ENCODE measurements around the gene NYAP2.

NYAP2 gene

DNA sequence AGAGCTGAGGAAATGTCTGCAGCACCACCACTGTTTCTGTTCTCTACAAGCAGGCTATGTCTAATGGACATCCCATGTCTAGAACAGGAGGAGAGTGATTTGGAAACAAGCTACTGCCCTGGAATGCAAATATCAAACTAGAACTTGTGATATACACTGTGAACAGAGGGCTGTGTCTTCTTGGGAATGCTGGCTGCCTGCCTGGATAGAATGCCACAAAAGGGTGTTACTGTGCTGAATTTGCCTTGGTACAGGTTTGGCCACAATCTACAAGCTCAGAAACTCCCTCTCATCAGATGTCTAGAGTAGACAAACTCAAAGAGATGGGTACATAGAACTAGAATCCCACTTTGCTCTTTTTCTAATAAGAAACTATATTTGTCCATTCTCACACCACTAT, 170.5 kb downstream of the NYAP2 start:
- no peak for DNase-seq

GRCh38 chr2:225573603-225574002, 174.1 kb downstream of the NYAP2 start:
- no peak for DNase-seq

DNA sequence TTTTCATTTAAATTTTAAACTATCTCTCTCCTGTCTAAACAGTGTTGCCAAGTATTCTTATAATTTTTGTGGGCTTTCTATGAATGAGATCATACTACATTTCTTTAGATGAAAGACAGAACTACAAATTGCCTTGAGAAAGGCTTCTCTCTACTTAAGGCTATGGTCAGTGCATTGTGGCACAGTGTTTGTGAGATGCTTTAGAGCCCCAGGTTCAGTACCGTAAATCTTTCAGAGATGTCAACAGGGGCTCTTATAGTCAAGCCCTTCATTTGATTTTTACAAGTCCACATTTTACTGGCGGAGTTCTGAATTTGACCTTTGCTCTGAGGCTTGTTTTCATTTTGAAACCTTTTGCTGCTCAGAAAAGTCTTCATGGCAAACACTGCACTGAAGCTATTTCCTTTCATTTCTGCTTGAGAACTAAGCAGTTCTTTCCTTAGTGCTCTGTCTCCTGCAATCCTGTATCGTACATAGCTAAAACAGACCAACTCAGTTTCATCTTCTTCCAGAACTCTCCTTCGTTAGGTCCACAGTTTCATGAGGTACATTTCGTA, 175.2 kb downstream of the NYAP2 start:
- no peak for DNase-seq

DNA sequence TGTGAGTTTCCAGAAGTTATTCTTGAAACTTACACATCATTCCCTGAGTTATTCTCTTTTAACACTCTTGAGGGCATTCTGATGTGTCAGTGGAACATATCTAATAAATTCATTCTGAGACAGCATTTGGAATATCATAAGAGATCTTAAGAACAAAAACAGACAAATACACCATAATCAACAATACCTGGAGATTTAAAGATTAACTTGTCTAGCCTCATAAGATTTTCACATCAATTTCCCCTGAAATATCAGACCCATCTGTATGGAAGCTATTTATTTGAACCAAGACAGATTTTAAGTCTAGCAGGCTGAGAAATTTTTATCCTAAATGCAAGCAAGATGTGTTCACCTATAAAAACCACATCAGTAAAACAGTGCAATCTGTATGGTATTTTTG, 181.6 kb downstream of the NYAP2 start:
- no peak for DNase-seq

DNA sequence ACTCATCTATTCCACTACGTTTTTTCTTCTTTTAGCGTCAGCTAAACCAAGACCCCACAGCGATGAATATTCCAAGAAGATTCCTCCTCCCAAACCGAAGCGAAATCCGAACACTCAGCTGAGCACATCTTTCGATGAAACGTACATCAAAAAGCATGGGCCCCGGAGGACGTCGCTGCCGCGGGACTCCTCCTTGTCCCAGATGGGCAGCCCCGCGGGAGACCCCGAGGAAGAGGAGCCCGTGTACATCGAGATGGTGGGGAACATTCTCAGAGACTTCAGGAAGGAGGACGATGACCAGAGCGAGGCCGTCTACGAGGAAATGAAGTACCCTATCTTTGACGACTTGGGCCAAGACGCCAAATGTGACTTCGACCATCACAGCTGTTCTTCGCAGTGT, 182.4 kb downstream of the NYAP2 start:
- no peak for DNase-seq

- DNase-seq: no peak
These were observed 183.0 kb downstream of the NYAP2 start for GRCh38 chr2:225582355-225583116.

DNA sequence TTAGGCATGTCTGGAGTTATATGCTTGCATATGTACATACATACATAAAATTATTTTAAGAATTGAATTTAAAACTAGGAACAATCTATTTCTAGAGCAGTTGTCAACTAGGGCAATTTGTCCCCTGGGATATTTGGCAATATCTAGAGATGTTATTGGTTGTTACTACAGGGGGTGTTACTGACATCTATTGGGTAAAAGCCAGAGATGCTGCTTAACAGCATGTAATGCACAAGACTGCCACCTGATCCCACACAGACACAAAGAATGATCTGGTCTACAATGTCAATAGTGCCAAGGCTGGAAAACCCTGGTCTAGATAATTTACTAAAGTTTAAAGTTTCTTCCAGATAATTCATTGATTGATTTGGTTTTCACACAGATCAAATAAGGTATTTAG, 185.3 kb downstream of the NYAP2 start:
- no peak for DNase-seq

DNA sequence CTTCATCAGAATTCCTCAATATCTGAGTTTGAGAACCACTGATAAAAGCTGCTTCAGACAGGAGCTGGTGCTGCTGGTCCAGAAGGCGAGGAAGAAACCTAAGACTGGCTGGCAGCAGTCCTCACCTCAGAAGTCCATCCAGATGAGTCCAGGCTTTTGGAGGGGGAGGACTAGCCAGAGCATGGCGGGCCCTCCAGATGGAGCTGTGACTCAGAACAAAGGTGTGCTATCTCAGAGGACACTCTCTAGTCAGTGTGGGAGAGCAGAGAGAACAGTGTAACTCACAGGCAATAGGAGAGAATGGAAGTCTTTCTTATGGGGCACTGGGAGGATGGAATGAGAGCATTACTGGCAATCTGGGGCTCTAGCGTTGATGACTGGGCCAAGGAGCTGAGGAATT, 191.4 kb downstream of the NYAP2 start:
- no peak for DNase-seq

DNA sequence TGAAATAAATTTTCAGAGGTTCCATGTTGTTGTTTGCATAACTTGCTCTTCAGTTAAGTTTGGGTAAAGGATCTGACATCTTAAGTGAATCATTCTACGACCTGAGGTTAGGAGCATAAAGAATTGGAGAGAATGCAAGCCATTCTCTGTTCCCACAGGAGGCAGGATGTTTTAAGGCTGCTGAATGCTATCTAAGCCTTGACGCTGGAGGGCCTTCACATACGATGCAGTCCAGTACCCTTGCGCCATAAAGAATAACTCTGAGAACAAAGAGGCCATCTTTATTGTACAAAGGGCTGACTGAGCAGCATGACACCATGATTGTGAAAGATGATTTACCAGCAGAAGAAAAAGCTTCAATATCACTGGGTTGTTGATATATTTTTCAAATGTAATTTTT, 198.4 kb downstream of the NYAP2 start:
- DNase-seq: no peak

DNA sequence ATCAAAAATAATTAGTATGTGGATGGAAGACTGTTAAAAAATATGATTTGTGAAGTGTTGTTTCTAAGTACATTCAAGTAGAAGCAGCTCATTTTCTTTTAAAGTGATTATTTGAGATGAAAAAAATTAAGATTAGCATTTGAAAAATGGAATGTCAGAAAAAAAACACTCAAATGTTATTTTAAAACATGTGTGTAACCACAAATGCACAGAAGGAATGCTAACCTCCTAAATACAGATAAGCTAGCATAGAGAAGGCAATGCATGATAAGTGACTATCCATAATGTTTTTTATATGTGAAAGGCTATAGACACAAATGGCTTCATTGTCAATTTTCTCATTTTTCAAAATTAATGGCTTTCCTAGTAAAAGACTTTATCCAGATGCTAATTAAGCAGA, 198.9 kb downstream of the NYAP2 start:
- no peak for DNase-seq

DNA sequence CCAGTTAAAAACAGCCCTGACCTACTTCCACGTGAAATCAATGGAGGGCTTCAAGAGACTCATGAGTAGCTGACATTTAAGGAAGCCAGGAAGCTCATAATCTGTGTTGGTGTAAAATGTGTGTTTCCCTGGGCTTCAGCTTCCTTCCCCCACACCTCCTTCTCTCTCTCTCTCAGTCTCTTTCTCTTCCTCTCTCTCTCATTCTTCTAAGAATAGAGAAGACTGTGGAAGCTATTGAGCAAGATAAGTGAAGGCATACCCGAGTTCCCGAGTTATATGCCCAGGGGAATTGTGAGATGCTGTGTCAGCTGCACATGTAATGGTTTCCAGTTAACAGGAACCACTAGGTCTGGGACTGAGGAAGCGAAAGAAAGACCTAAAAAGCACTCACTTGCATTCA, 199.4 kb downstream of the NYAP2 start:
- DNase-seq: no peak

GRCh38 chr2:225599856-225600255, 200.3 kb downstream of the NYAP2 start:
- no peak for DNase-seq

GRCh38 chr2:225600444-225600843, 200.9 kb downstream of the NYAP2 start:
- no peak for DNase-seq

GRCh38 chr2:225600865-225601264, 201.4 kb downstream of the NYAP2 start:
- no peak for DNase-seq

- DNase-seq: no peak
These were observed 202.7 kb downstream of the NYAP2 start for GRCh38 chr2:225602205-225602604.

- DNase-seq: no peak
These were observed 208.6 kb downstream of the NYAP2 start for GRCh38 chr2:225608136-225608535.

DNA sequence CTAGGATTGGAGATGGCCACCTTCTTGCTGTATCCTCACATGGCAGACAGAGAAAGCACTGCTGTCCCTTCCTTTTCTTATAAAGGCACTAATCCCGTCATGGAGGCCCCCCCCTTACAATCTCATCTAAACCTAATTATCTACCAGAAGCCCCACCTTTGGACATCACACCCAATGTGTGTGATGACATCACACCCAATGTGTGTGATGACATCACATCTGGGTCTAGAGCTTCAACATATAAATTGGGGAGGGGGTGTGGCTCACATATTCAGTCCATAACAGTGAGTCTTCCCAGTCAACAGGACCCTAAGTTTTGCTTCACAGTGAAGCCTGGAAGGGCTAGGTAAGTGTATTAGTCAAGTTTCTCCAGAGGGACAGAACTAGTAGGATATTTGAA, 213.1 kb downstream of the NYAP2 start:
- no peak for DNase-seq

DNA sequence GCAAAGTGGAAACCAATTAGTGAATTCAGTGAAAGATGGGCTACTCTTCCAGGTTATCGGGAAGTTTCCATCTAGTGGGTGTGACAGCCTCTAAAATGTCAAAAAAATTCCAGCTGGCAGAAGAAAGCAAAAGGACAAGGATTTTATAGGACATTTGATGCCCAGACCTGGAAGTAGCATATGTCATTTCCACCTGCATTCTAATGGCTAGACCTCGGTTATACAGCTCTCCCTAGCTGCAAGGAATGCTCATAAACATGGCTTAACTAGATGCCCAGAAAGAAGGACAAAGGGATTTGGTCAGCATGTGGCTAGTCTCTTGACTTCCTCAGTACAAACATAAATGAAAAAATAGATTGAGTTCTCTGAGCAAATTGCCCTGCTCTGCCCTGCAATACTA, 215.4 kb downstream of the NYAP2 start:
- no peak for DNase-seq

DNA sequence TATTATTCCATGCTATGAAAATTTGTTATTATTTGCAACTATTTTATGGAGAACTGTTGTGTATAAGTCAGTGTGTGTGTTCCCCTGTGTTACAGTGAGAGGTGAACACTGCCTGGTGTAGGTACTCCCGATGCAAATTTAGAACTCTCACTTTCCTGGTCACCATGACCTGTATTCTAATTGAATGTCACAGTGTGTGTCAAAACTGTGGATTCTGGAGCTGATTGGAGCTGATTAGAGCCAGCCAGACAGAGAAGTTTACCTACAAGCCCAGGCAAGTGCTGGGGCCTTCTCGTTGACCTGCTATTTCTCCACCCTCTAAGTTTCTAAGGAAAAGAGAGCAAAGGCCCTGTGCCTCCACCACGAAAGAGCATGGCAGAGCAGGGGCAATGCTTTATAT, 216.0 kb downstream of the NYAP2 start:
- DNase-seq: no peak

DNA sequence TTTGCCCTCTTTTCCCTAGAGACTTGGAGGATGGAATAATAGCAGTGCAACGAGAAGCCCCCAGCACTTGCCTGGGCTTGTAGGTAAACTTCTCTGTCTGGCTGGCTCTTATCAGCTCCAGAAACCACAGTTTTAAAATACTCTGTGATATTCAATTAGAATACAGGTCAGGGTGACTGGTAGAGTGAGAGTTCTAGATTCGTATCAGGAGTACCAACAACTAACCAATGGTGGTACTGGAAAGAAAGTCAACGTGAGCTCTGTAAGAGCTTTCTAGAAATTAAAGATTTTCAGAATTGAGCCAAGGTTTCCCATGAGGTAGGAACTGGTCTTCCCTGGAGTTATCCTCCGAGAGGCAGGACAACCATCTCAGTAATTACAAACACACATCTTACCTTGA, 216.9 kb downstream of the NYAP2 start:
- no peak for DNase-seq

- no peak for DNase-seq
These were observed 217.3 kb downstream of the NYAP2 start for GRCh38 chr2:225616848-225617247.

- no peak for DNase-seq
These were observed 220.7 kb downstream of the NYAP2 start for GRCh38 chr2:225620227-225620626.

GRCh38 chr2:225630824-225631533, 231.5 kb downstream of the NYAP2 start:
- DNase-seq: no peak

- DNase-seq: no peak
These were observed 232.8 kb downstream of the NYAP2 start for GRCh38 chr2:225632351-225632750.

All from femur (tissue), 1 donor.